H1 (cell line): ENCODE measurements around the gene RDH12. TPM values are rescaled to one million over a fixed set of nuclear protein-coding genes. Genes with fewer than 3 reads are reported as not detected.

ENCODE experiments used
- CTCF ChIA-PET: fragments of 300-600 bp; sonication (Branson Sonifier 250); formaldehyde crosslinking; loops from one replicate; lab custom pipeline; 2021; ENCODE audit not compliant: partially characterized antibody; lab: Charles Lee
- POLR2A ChIA-PET: fragments of 300-600 bp; sonication (Branson Sonifier 250); formaldehyde crosslinking; loops from one replicate; lab custom pipeline; 2021; ENCODE audit warnings: inconsistent platforms; ENCODE audit not compliant: partially characterized antibody; lab: Charles Lee
- DNase-seq, 2 experiments: peaks; one replicate each; pipeline versions ENCODE4 v3.0.0 to v3.0.0-alpha.2; 2010 to 2022; ENCODE audit warnings: low spot score in 2 of 2, low read depth in 1 of 2, mixed read lengths in 1 of 2
- FAIRE-seq: peaks from 2 replicates; lab custom pipeline; 2011; peaks lifted over from hg19 to GRCh38; lab: Jason Lieb, UNC
- H2AFZ ChIP-seq: 2 replicates; pipeline ENCODE4 v1.8.1; 2012; ENCODE audit warnings: low read length, inconsistent platforms
- H2AK5ac ChIP-seq: 2 replicates; pipeline ENCODE4 v1.6.1; 2013; ENCODE audit warnings: low read depth, low read length
- H2BK120ac ChIP-seq: replicated peaks from 2 replicates; pipeline ENCODE3; 2013; ENCODE audit warnings: low read depth, low read length, inconsistent platforms
- H2BK12ac ChIP-seq: 2 replicates; pipeline ENCODE4 v1.6.1; 2013; ENCODE audit warnings: low read depth, low read length
- H2BK15ac ChIP-seq: 2 replicates; pipeline ENCODE4 v1.6.1; 2013; ENCODE audit warnings: low read length
- H2BK20ac ChIP-seq: 2 replicates; pipeline ENCODE4 v1.6.1; 2013; ENCODE audit warnings: low read length
- H2BK5ac ChIP-seq: 2 replicates; pipeline ENCODE4 v1.6.1; 2013; ENCODE audit warnings: low read depth, low read length
- H3K14ac ChIP-seq: 2 replicates; pipeline ENCODE4 v1.6.1; 2013; ENCODE audit warnings: inconsistent platforms; ENCODE audit not compliant: insufficient read length
- H3K18ac ChIP-seq: 2 replicates; pipeline ENCODE4 v1.6.1; 2013; ENCODE audit warnings: low read length; ENCODE audit errors: extremely low read depth
- H3K23ac ChIP-seq: 2 replicates; pipeline ENCODE4 v1.6.1; 2013; ENCODE audit warnings: inconsistent platforms; ENCODE audit not compliant: insufficient read length
- H3K23me2 ChIP-seq: 2 replicates; pipeline ENCODE4 v1.6.1; 2013; ENCODE audit warnings: low read depth, low read length
- H3K27ac ChIP-seq: 2 replicates; pipeline ENCODE4 v1.6.1; 2011; ENCODE audit warnings: low read depth, low read length, inconsistent platforms
- H3K27me3 ChIP-seq, 4 experiments: replicated peaks in 1 of 4; 1 replicate in 1 of 4; 2 replicates in 3 of 4; pipeline versions ENCODE4 v1.6.1 to v1.8.1; 2011 to 2013; ENCODE audit warnings: low read length in 3 of 4, mild to moderate bottlenecking in 3 of 4, inconsistent platforms in 2 of 4, mixed read lengths in 2 of 4, moderate library complexity in 1 of 4; ENCODE audit not compliant: control insufficient read depth in 3 of 4, insufficient read depth in 3 of 4; ENCODE audit errors: extremely low read depth in 1 of 4
- H3K36me3 ChIP-seq, 4 experiments: 2 replicates each; pipeline versions ENCODE4 v1.6.1 to v1.8.1; 2011 to 2013; ENCODE audit warnings: mild to moderate bottlenecking in 4 of 4, low read length in 3 of 4, moderate library complexity in 2 of 4, control low read depth in 1 of 4, inconsistent platforms in 1 of 4; ENCODE audit not compliant: insufficient read depth in 4 of 4, control insufficient read depth in 2 of 4
- H3K4ac ChIP-seq: replicated peaks from 2 replicates; pipeline ENCODE3; 2013; ENCODE audit warnings: low read length, low read depth, mixed read lengths, inconsistent platforms; ENCODE audit not compliant: insufficient read length
- H3K4me1 ChIP-seq, 4 experiments: replicated peaks in 1 of 4; 1 replicate in 1 of 4; 2 replicates in 3 of 4; pipeline versions ENCODE4 v1.6.1 to v1.8.1; 2011 to 2013; ENCODE audit warnings: low read length in 3 of 4, inconsistent platforms in 2 of 4, mixed read lengths in 1 of 4; ENCODE audit not compliant: insufficient read depth in 4 of 4, control insufficient read depth in 3 of 4
- H3K4me2 ChIP-seq, 2 experiments: 2 replicates each; pipeline versions ENCODE4 v1.6.1 to v1.8.1; 2011 to 2013; ENCODE audit warnings: low read depth in 2 of 2, low read length in 2 of 2, control low read depth in 1 of 2, inconsistent platforms in 1 of 2, mild to moderate bottlenecking in 1 of 2; ENCODE audit not compliant: insufficient read depth in 1 of 2
- H3K4me3 ChIP-seq, 4 experiments: fragments of 200-600, 300-600 bp in 1 of 4; sonication (generic), shearing (Covaris generic), sonication (Bioruptor Twin) in 1 of 4; 2 replicates each; pipeline versions ENCODE4 v1.5.1 to v1.8.1; 2011 to 2016; ENCODE audit warnings: low read length in 4 of 4, low read depth in 3 of 4, control low read depth in 2 of 4, inconsistent platforms in 2 of 4, mild to moderate bottlenecking in 2 of 4, mixed read lengths in 1 of 4, moderate library complexity in 1 of 4; ENCODE audit not compliant: insufficient read depth in 2 of 4; ENCODE audit errors: extremely low read depth in 1 of 4
- H3K56ac ChIP-seq: replicated peaks from 2 replicates; pipeline ENCODE3; 2013; ENCODE audit warnings: low read depth, mild to moderate bottlenecking, mixed read lengths, low read length, inconsistent platforms; ENCODE audit not compliant: insufficient read length
- H3K79me1 ChIP-seq: 2 replicates; pipeline ENCODE4 v1.6.1; 2013; ENCODE audit warnings: low read depth, low read length, control low read depth
- H3K79me2 ChIP-seq, 2 experiments: 2 replicates each; pipeline versions ENCODE4 v1.6.1 to v1.8.1; 2012 to 2013; ENCODE audit warnings: low read length in 2 of 2, mild to moderate bottlenecking in 2 of 2, inconsistent platforms in 1 of 2; ENCODE audit not compliant: insufficient read depth in 2 of 2, control insufficient read depth in 1 of 2
- H3K9ac ChIP-seq, 4 experiments: replicated peaks in 1 of 4; 1 replicate in 1 of 4; 2 replicates in 3 of 4; pipeline versions ENCODE4 v1.6.1 to v1.8.1; 2011 to 2013; ENCODE audit warnings: low read depth in 3 of 4, low read length in 3 of 4, control low read depth in 2 of 4, mild to moderate bottlenecking in 2 of 4, moderate library complexity in 2 of 4, inconsistent platforms in 1 of 4; ENCODE audit errors: extremely low read depth in 1 of 4
- H3K9me3 ChIP-seq, 2 experiments: 2 replicates each; pipeline versions ENCODE4 v1.6.1 to v1.8.1; 2012 to 2013; ENCODE audit warnings: mild to moderate bottlenecking in 2 of 2, moderate library complexity in 2 of 2, control low read depth in 1 of 2, inconsistent platforms in 1 of 2, low read depth in 1 of 2, low read length in 1 of 2, mixed read lengths in 1 of 2; ENCODE audit not compliant: insufficient read depth in 2 of 2
- H4K20me1 ChIP-seq, 2 experiments: replicated peaks in 1 of 2; 2 replicates each; pipeline versions ENCODE3 to v1.8.1; 2011 to 2013; ENCODE audit warnings: inconsistent platforms in 2 of 2, low read length in 2 of 2, mild to moderate bottlenecking in 1 of 2; ENCODE audit not compliant: insufficient read depth in 2 of 2, control insufficient read depth in 1 of 2
- H4K5ac ChIP-seq: 2 replicates; pipeline ENCODE4 v1.6.1; 2013; ENCODE audit warnings: low read length, low read depth, mixed read lengths, inconsistent platforms; ENCODE audit not compliant: insufficient read length
- H4K8ac ChIP-seq: 2 replicates; pipeline ENCODE4 v1.8.0; 2013; ENCODE audit warnings: mild to moderate bottlenecking, moderate library complexity, low read length, inconsistent platforms; ENCODE audit not compliant: insufficient read depth; ENCODE audit errors: extremely low read depth
- H4K91ac ChIP-seq: replicated peaks from 2 replicates; pipeline ENCODE3; 2013; ENCODE audit warnings: low read length, mixed read lengths, inconsistent platforms; ENCODE audit not compliant: insufficient read length
- ASH2L ChIP-seq: fragments of 200-600, 300-600 bp; sonication (generic); IDR thresholded peaks from one replicate; pipeline ENCODE4 v1.7.1; 2017; ENCODE audit warnings: low read length
- ATF3 ChIP-seq: IDR thresholded peaks from 2 replicates; pipeline ENCODE4 v1.6.1; 2011; ENCODE audit warnings: low read depth, mild to moderate bottlenecking, low read length; ENCODE audit not compliant: insufficient read depth
- CEBPB ChIP-seq: IDR thresholded peaks from 2 replicates; pipeline ENCODE4 v1.6.1; 2012; ENCODE audit warnings: low read depth, low read length
- CTBP2 ChIP-seq: IDR thresholded peaks from 2 replicates; pipeline ENCODE4 v1.7.0; 2011; ENCODE audit warnings: borderline replicate concordance, mild to moderate bottlenecking, moderate library complexity, mixed read lengths, low read length; ENCODE audit not compliant: insufficient read depth, insufficient read length
- GTF2F1 ChIP-seq: IDR thresholded peaks from 2 replicates; pipeline ENCODE4 v1.6.1; 2012; ENCODE audit warnings: low read depth, low read length, improper control_type of control experiment, borderline replicate concordance
- HDAC6 ChIP-seq: IDR thresholded peaks from one replicate; pipeline ENCODE4 v1.7.1; 2012; ENCODE audit warnings: low read depth, mild to moderate bottlenecking, inconsistent platforms, low read length, moderate library complexity
- RBBP5 ChIP-seq: IDR thresholded peaks from 2 replicates; pipeline ENCODE4 v1.7.1; 2012; ENCODE audit warnings: low read depth, mild to moderate bottlenecking, inconsistent platforms, low read length, moderate library complexity, borderline replicate concordance
- SAP30 ChIP-seq: fragments of 300-600 bp; sonication (generic); IDR thresholded peaks from 2 replicates; pipeline ENCODE4 v1.7.1; 2012; ENCODE audit warnings: low read length, moderate library complexity, mild to moderate bottlenecking, inconsistent platforms; ENCODE audit not compliant: insufficient read depth, insufficient replicate concordance
- SIN3A ChIP-seq, 2 experiments: IDR thresholded peaks in 1 of 2; conservative IDR thresholded peaks in 1 of 2; 2 replicates each; pipeline ENCODE4 v1.6.1; 2011 to 2012; ENCODE audit warnings: low read length in 2 of 2, improper control_type of control experiment in 1 of 2, low read depth in 1 of 2, mild to moderate bottlenecking in 1 of 2
- TBP ChIP-seq: IDR thresholded peaks from 2 replicates; pipeline ENCODE4 v1.6.1; 2011; ENCODE audit warnings: low read depth, low read length, improper control_type of control experiment
- WGBS, 2 experiments: shearing (Covaris generic) in 1 of 2; methylation state at CpG; one replicate each; pipeline versions ENCODE4 v1.1.6 to v1.1.7; 2013 to 2015; ENCODE audit warnings: low lambda C conversion rate in 2 of 2, mixed read lengths in 2 of 2, inconsistent platforms in 1 of 2, low coverage in 1 of 2, missing lambda C conversion rate in 1 of 2; ENCODE audit not compliant: insufficient replicate concordance in 2 of 2, insufficient coverage in 1 of 2, insufficient read length in 1 of 2; ENCODE audit errors: extremely low coverage in 1 of 2, missing lambda C conversion rate in 1 of 2; 5-methylcytosine and 5-hydroxymethylcytosine counted together
- polyA plus RNA-seq, 7 experiments: library from polyadenylated mRNA; depleted of rRNA in 3 of 7; stranded (reverse) in 5 of 7; unstranded in 2 of 7; fragments of >200 nt in 5 of 7; fragments of 200-250 nt in 2 of 7; gene quantifications; 1 replicate in 5 of 7; 2 replicates in 1 of 7; 4 replicates in 1 of 7; pipeline versions ENCODE4 v1.2.1 to v1.2.3, GENCODE V29; 2011 to 2013; ENCODE audit warnings: missing spikeins in 2 of 7, mixed read lengths in 2 of 7
- total RNA-seq: library from RNA; stranded (reverse); fragmentation: NEBNext Ultra II Directional; extraction: Animal tissue kit (Norgen Biotek cat#: 25700); gene quantifications from 2 replicates; pipeline ENCODE4 v1.2.1, GENCODE V29; 2021

Gene RDH12
- total and polyA plus RNA-seq, 2 of the 8 experiments (the other 6 are each of a cell fraction or from before 2014, with no cell fraction given): 1.2 to 1.5 TPM

GRCh38 chr14:67763158-67763822 is 61.6 kb downstream of the RDH12 start:
- no peak overlapping the region for H3K18ac ChIP-seq
- peaks cover 15 to 55% (median 44%) of the 10 kb centered on the region in 4 experiments for H3K36me3 ChIP-seq
- H3K4ac ChIP-seq: no peak overlapping the region
- ChIA-PET POLR2A (interaction anchor here (1.2 kb wide), 1 partner anchor 230 kb away, joined by 3 read pairs; the partner anchor contains the start of gene PLEKHH1), CTCF (interaction anchor here (1.2 kb wide), 1 partner anchor 10 kb away, joined by 4 read pairs; no protein-coding TSS in a partner anchor)
- no peak overlapping the region for H2AFZ ChIP-seq
- H3K23me2 ChIP-seq: no peaks in the 10 kb centered on the region
- H3K27me3 ChIP-seq: no peaks in the 10 kb centered on the region
- no peak overlapping the region for H3K4me3 ChIP-seq
- no peaks in the 10 kb centered on the region for H3K9me3 ChIP-seq
- no peak overlapping the region for H4K5ac ChIP-seq
- no peak overlapping the region for H3K23ac ChIP-seq
- H3K27ac ChIP-seq: no peak overlapping the region
- no peaks in the 10 kb centered on the region for H3K4me1 ChIP-seq
- no peaks in the 10 kb centered on the region for H4K20me1 ChIP-seq
- H3K4me2 ChIP-seq: no peak overlapping the region
- H3K56ac ChIP-seq: no peak overlapping the region
- no peak for DNase-seq
- no peak overlapping the region for H4K91ac ChIP-seq
- 92% methylated on average over 4 of the region's 4 CpGs; no CpG with 5 or more reads in 1 of the 2 experiments for WGBS, 2 experiments
- H2BK15ac ChIP-seq: no peak overlapping the region
- H3K79me1 ChIP-seq: no peaks in the 10 kb centered on the region
- no peak overlapping the region for H2BK12ac ChIP-seq
- H3K14ac ChIP-seq: no peak overlapping the region
- H2BK120ac ChIP-seq: no peak overlapping the region
- FAIRE-seq: no peak
- H2BK5ac ChIP-seq: no peak overlapping the region
- no peak overlapping the region for H3K9ac ChIP-seq
- H4K8ac ChIP-seq: no peak overlapping the region
- H2BK20ac ChIP-seq: no peak overlapping the region
- no peaks in the 10 kb centered on the region for H3K79me2 ChIP-seq
- no peak overlapping the region for H2AK5ac ChIP-seq
- TF ChIP-seq ASH2L (no peak), CEBPB (no peak), HDAC6 (no peak), RBBP5 (no peak), CTBP2 (no peak), GTF2F1 (no peak), SAP30 (no peak), SIN3A (conservative IDR thresholded peaks at IDR 0.05 in 1 of 2, IDR thresholded peaks at IDR 0.05 in 1 of 2; ENCODE audit: low read depth in 1 of 2, low read length in 2 of 2) (no peak), TBP (no peak), ATF3 (no peak)
